NCI-H82 treated with DMSO at 0.1 percent for 48 hours (cell line): Measurements from ENCODE around the gene CRAT.

Experiments
- DNase-seq: peaks from one replicate; lab custom pipeline; 2025; ENCODE audit not compliant: unreplicated experiment; lab: John Stamatoyannopoulos, UW

CRAT gene

GRCh38 chr9:129068110-129068509 lies 42.5 kb downstream of the CRAT start:
- no peak for DNase-seq

- no peak for DNase-seq
Measured at GRCh38 chr9:129064499-129064908, 46.1 kb downstream of the CRAT start.

- DNase-seq: no peak
Measured at GRCh38 chr9:129063061-129063460, 47.5 kb downstream of the CRAT start.

GRCh38 chr9:129060991-129061390 lies 49.6 kb downstream of the CRAT start:
- no peak for DNase-seq

GRCh38 chr9:129059796-129060785 lies 50.5 kb downstream of the CRAT start:
- DNase-seq: no peak

- no peak for DNase-seq
Measured at GRCh38 chr9:129058965-129059795, 51.4 kb downstream of the CRAT start.

GRCh38 chr9:129054163-129054851 lies 56.3 kb downstream of the CRAT start:
- DNase-seq: no peak

- DNase-seq: no peak
Measured at GRCh38 chr9:129053020-129053419, 57.6 kb downstream of the CRAT start.

- DNase-seq: no peak
Measured at GRCh38 chr9:129052592-129052991, 58.0 kb downstream of the CRAT start.
